Karpas-422 (cell line): ENCODE measurements around the gene CD63. TPM values are rescaled to one million over a fixed set of nuclear protein-coding genes. Genes with fewer than 3 reads are reported as not detected.
A peak's percentile ranks its signal among the peaks of the same experiment; 100 is the strongest.

Source experiments
- DNase-seq: peaks from one replicate; pipeline ENCODE4 v3.0.0-alpha.2; 2015
- H2AFZ ChIP-seq: fragments of 200-600 bp; sonication (generic); 2 replicates; pipeline ENCODE4 v1.6.1; 2014; ENCODE audit warnings: antibody characterized with exemption, low read length, mixed read lengths
- H3K27ac ChIP-seq: fragments of 200-600 bp; sonication (generic); 2 replicates; pipeline ENCODE4 v1.5.1; 2014; ENCODE audit warnings: mild to moderate bottlenecking, low read length, moderate library complexity
- H3K27me3 ChIP-seq: fragments of 200-600 bp; sonication (generic); 2 replicates; pipeline ENCODE4 v1.6.1; 2014; ENCODE audit warnings: low read length, mixed read lengths
- H3K36me3 ChIP-seq: fragments of 200-600 bp; sonication (generic); 2 replicates; pipeline ENCODE4 v1.6.1; 2014; ENCODE audit warnings: low read length, mixed read lengths; ENCODE audit not compliant: insufficient read depth
- H3K4me1 ChIP-seq: fragments of 200-600 bp; sonication (generic); 2 replicates; pipeline ENCODE4 v1.6.1; 2014; ENCODE audit warnings: mild to moderate bottlenecking, low read length, mixed read lengths
- H3K4me2 ChIP-seq: fragments of 200-600 bp; sonication (generic); 2 replicates; pipeline ENCODE4 v1.6.1; 2014; ENCODE audit warnings: low read length, low read depth, mild to moderate bottlenecking; ENCODE audit not compliant: poor library complexity, severe bottlenecking
- H3K4me3 ChIP-seq: fragments of 200-600 bp; sonication (generic); 2 replicates; pipeline ENCODE4 v1.5.1; 2014; ENCODE audit warnings: mild to moderate bottlenecking, antibody characterized with exemption, low read length, mixed read lengths
- H3K79me2 ChIP-seq: fragments of 200-600 bp; sonication (generic); 2 replicates; pipeline ENCODE4 v1.6.1; 2014; ENCODE audit warnings: mild to moderate bottlenecking, low read length, mixed read lengths
- H3K9ac ChIP-seq: fragments of 200-600 bp; sonication (generic); 2 replicates; pipeline ENCODE4 v1.6.0; 2014; ENCODE audit warnings: low read length
- H3K9me2 ChIP-seq: fragments of 200-600 bp; sonication (generic), shearing (Covaris generic); replicated peaks from 2 replicates; pipeline ENCODE4 v1.6.0; 2014; ENCODE audit warnings: mild to moderate bottlenecking, low read length, moderate library complexity; ENCODE audit not compliant: insufficient read depth
- H3K9me3 ChIP-seq: fragments of 300-700, 200-600 bp; sonication (generic); 2 replicates; pipeline ENCODE4 v1.6.1; 2014; ENCODE audit warnings: low read length, mixed read lengths
- H4K20me1 ChIP-seq: fragments of 200-600 bp; sonication (generic); 2 replicates; pipeline ENCODE4 v1.6.1; 2014; ENCODE audit warnings: mild to moderate bottlenecking, antibody characterized with exemption, low read length, low read depth; ENCODE audit not compliant: insufficient read depth
- total RNA-seq: library from RNA; depleted of rRNA; stranded (reverse); fragments of >200 nt; shearing (Covaris generic); gene quantifications from 2 replicates; pipeline ENCODE4 v1.2.3, GENCODE V29; 2014; ENCODE audit warnings: low replicate concordance

CD63 gene
- total RNA-seq, 1 experiment from 2014 or later = 150 TPM

DNA sequence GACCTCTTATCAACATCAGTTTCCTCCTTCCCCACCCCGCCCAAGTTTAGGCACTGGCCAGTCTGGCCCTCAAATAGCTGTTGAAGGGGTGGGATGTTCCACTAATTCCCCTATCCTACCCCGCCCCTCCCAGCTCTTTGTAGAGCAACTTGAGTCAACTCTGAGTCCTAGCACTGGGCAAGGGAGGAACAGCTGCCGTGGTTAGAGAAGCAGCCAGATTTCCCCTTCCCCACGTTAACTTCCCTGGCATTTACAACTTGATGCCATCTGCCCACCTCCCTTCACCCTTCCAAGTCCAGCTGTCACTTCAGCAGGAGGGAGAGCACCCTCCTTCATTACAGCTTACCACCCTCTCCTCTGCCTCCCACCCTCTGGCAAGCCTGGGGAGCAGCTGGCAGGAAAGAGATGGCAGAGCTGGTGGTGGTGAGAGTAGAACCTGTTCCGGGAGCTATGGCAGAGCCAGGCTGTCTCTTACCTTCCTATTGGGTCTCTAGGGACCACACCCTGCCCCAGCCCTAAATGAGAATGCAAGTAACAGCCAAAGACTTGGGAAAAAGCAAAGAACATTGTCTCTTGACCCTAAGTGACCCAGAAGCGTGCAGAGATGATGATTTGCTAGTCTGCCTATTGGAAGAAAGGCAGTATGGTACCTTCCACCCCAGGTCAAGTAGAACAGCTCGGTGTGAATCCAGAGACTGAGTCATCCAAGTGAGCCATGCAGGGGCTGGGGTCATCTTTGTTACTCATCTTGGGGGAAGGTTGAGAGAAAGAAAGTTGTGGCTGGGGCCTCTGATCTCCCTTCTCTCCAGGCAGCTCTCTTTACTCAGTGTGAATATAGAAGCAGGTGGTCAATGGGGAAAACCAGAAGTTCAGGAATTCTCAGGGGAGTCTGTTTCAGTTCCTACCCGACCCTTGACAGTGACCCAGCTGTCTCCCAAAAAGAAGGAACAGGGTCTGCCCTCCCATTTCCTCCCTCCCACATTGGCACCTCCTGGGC lies 11.5 kb downstream of the CD63 start:
- Histone ChIP-seq H3K79me2 (peaks cover 25% of the 10 kb centered on the region), H3K9me2 (no peaks in the 10 kb centered on the region), H3K9me3 (no peaks in the 10 kb centered on the region), H3K9ac (peak overlapping the region; percentile 84), H3K27me3 (no peaks in the 10 kb centered on the region), H3K4me1 (peaks cover 34% of the 10 kb centered on the region), H3K4me3 (peak overlapping the region; percentile 74), H3K4me2 (peak overlapping the region; percentile 95), H4K20me1 (no peaks in the 10 kb centered on the region), H2AFZ (no peak overlapping the region), H3K27ac (peak overlapping the region; percentile 76; the same call in 1 of the 2 replicates), H3K36me3 (no peaks in the 10 kb centered on the region)
- no peak for DNase-seq

DNA sequence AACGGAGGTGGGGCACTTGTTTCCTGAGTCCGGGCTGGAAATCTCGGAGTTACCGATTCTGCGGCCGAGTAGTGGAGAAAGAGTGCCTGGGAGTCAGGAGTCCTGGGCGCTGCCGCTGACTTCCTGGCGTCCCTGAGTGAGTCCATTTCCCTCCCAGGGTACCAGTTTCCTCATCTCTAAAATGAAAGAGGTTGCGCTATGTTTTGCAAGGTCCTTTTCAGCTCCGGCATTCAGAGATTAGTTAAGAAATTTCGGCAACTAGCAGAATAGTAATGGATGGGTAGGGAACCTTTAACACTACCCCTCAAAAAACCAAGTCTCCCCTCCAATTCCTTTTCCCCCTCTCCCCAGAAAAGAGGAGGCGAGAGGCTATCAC lies 12.2 kb downstream of the CD63 start:
- Histone ChIP-seq H3K9ac (peak overlapping the region; percentile 84), H3K4me2 (peak overlapping the region; percentile 95), H3K4me1 (peaks cover 34% of the 10 kb centered on the region), H3K27ac (peak overlapping the region; percentile 76; the same call in 1 of the 2 replicates), H3K4me3 (peak overlapping the region; percentile 74), H3K36me3 (no peaks in the 10 kb centered on the region), H3K79me2 (peaks cover 25% of the 10 kb centered on the region), H3K9me2 (no peaks in the 10 kb centered on the region), H4K20me1 (no peaks in the 10 kb centered on the region), H2AFZ (peak overlapping the region; percentile 81; the same call in 1 of the 2 replicates), H3K9me3 (no peaks in the 10 kb centered on the region), H3K27me3 (no peaks in the 10 kb centered on the region)
- DNase-seq = no peak

DNA sequence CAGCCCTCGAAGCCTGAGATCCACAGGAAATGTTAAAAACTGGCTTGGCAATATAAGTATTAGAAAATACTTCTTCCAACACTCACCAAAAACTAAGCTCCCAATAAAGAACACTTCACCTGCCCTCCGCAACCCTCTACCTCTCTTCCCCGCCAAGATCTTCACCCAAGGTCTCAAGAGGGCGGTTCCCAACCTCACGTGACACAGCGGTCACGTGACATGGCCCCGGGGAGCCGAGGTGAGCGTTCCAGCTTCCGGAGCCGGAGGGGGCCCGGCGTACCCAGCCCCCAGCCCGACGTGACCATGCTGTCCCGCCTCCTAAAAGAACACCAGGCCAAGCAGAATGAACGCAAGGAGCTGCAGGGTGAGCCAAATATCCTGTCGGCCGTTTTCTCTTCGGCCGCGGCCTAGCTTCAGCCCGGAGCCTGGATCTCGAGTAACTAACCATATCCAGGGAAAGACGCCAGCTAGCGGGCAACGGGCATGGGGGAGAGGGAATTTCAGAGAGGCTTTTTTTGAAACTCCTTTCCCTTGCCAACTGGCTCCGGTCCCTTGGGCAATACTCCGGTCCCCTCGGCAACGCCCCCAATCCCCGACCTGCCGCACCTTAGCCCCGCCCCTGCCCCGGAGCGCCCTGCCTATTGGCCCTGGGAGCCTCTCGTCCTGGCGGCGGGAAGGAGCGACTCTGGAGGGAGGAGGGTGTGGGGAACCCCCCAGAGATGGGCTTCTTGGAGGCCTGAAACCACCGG lies 12.8 kb downstream of the CD63 start, which contains the start of gene BLOC1S1:
BLOC1S1 (plus strand) TSS at position 214 of the 749 bp plus-strand sequence; CDS start at position 220, 6 bp downstream.
- no peaks in the 10 kb centered on the region for H3K27me3 ChIP-seq
- peak; percentile 98 for DNase-seq
- H3K9me2 ChIP-seq = no peaks in the 10 kb centered on the region
- peaks cover 34% of the 10 kb centered on the region for H3K4me1 ChIP-seq
- H2AFZ ChIP-seq = peak within 1 kb of the TSS; percentile 81
- H3K27ac ChIP-seq = peak within 1 kb of the TSS; percentile 76
- no peaks in the 10 kb centered on the region for H3K9me3 ChIP-seq
- H3K36me3 ChIP-seq = no peaks in the 10 kb centered on the region
- peak within 1 kb of the TSS; percentile 84 for H3K9ac ChIP-seq
- peak within 1 kb of the TSS; percentile 95 for H3K4me2 ChIP-seq
- H3K4me3 ChIP-seq = peak within 1 kb of the TSS; percentile 74
- peaks cover 25% of the 10 kb centered on the region for H3K79me2 ChIP-seq
- H4K20me1 ChIP-seq = no peaks in the 10 kb centered on the region

DNA sequence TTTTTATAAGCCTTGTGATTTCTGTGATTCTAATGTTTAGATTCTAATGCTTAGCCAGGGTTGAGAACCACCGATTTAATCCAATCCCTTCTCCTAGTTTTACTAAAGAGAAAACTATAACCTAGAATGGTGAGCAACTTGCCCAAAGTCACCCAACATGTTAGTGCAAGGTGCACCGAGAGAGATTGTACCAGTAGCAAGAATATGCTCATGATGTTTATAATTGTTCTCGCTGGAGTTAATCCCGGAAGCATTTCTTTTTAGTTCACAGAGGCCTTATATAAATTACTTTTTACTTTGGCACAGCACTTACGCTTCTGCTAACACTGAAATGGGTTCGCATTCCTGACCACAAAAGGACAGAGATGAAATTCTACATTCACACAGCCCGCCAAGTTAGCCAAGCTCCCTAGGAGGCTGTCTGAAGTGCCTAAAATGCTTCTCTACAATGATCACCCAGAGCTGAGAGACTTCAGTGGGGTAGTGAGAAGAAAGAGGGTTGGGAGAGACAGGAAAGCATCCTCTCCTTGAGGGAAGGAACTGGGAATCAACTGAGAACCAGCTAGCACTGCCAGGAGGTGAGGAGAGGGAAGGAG lies 13.5 kb downstream of the CD63 start:
- Histone ChIP-seq H3K9me2 (no peaks in the 10 kb centered on the region), H3K27me3 (no peaks in the 10 kb centered on the region), H3K9me3 (no peaks in the 10 kb centered on the region), H3K9ac (peak overlapping the region; percentile 84), H3K4me1 (peaks cover 34% of the 10 kb centered on the region), H3K79me2 (peaks cover 25% of the 10 kb centered on the region), H3K36me3 (no peaks in the 10 kb centered on the region), H3K4me3 (peak overlapping the region; percentile 74), H2AFZ (peak overlapping the region; percentile 81), H4K20me1 (no peaks in the 10 kb centered on the region), H3K27ac (no peak overlapping the region), H3K4me2 (peak overlapping the region; percentile 95)
- no peak for DNase-seq

DNA sequence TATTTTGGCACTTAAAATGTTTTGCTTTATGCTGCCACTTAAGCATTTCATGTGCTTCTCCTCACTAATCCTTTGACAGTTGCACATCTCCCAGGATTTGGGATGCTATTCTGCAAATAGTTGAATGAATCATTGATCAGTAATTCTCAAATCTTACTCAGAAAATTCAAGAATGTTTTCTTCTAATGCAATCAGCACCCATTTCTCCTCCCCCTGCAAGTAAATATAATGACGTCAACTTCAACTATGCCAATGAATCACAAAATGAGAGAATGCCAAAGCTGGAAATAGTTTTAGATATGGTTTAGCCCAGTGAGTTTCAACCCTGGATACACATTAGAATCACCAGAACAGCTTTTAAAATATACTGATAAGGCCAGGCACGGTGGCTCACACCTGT lies 15.1 kb downstream of the CD63 start:
- no peaks in the 10 kb centered on the region for H4K20me1 ChIP-seq
- H3K9ac ChIP-seq = no peak overlapping the region
- H3K79me2 ChIP-seq = peaks cover 23% of the 10 kb centered on the region
- no peak overlapping the region for H3K27ac ChIP-seq
- no peaks in the 10 kb centered on the region for H3K9me3 ChIP-seq
- H3K4me2 ChIP-seq = no peak overlapping the region
- H2AFZ ChIP-seq = no peak overlapping the region
- H3K4me1 ChIP-seq = peaks cover 27% of the 10 kb centered on the region
- no peaks in the 10 kb centered on the region for H3K36me3 ChIP-seq
- no peak overlapping the region for H3K4me3 ChIP-seq
- no peaks in the 10 kb centered on the region for H3K9me2 ChIP-seq
- DNase-seq = no peak
- H3K27me3 ChIP-seq = no peaks in the 10 kb centered on the region

DNA sequence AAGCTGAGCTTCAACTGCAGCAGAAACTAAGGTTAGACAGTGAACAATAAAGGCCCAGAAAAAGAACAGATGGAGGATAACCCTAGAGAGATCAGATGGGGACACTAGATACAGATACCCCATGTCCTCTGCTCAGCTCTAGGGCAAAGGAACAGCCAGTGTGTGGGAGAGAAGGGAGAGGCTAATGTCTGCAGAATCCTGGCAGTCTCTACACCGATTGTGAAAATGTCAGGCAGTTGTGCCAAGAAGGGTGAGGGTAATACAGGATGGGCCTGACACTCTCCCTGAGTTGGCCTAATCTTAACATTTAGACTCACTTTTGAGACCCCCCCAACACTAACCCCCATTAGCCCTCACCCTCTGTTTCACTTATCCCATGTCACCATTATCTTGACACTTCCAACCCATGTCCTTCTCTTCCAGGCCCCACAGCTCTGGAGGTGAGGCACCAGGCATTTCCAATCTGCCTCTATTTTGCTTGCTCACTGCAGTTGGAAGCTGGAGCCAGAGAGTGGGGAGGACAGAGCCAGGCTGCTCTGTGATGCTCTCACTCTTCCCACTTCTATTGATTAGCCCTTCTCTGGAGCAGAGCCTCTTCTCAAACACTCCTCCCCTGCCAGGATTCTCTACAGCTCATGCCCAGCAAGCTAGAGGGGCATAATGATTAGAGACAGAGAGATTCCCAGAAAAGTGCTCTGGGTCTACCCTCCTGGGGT lies 16.0 kb downstream of the CD63 start:
- no peak overlapping the region for H3K27ac ChIP-seq
- peaks cover 25% of the 10 kb centered on the region for H3K4me1 ChIP-seq
- no peak overlapping the region for H2AFZ ChIP-seq
- no peak overlapping the region for H3K4me2 ChIP-seq
- DNase-seq = no peak
- no peaks in the 10 kb centered on the region for H3K9me3 ChIP-seq
- no peaks in the 10 kb centered on the region for H3K27me3 ChIP-seq
- H3K79me2 ChIP-seq = peaks cover 14% of the 10 kb centered on the region
- H3K4me3 ChIP-seq = no peak overlapping the region
- no peak overlapping the region for H3K9ac ChIP-seq
- H4K20me1 ChIP-seq = no peaks in the 10 kb centered on the region
- no peaks in the 10 kb centered on the region for H3K36me3 ChIP-seq
- no peaks in the 10 kb centered on the region for H3K9me2 ChIP-seq

DNA sequence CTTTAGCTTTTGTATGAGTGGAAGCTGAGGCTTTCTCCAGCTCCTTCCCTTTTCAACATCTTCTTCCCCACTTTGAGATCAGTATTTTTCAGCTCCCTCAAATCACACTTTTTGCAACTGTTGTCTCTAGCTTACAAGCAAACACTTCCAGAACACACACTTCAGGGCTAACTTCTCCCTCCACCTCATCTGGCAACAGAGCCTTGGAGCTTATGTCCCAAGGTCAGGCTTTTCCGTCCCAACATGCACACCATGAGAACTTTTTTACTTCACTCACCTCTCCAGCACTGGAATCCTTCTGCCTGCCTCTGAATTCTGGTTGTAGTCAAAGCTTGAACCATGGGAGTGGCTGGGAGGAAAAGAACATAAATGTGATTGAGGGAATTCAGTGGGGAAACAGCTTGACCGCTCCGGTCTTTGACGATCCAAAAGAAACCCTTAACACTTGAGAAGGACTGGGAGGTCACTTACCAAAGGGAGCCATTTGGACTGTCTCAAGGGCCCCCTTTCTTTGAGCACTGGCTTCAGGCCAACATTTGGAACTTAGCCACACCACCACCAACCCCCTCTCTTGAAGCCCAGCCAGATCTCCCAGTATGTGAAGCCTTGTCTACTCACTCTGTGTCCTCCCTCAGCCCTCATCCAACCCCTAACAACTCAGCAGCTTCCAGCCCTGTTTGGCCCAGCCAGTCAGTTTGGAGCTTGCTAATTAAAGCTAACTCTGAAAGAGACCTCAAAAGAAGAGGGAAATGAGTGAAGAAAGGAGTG lies 16.8 kb downstream of the CD63 start:
- Histone ChIP-seq H3K9me2 (no peaks in the 10 kb centered on the region), H4K20me1 (no peaks in the 10 kb centered on the region)

More for the DNA sequence above, 16.8 kb downstream of the CD63 start:
- no peak for DNase-seq
- H3K4me2 ChIP-seq = no peak overlapping the region
- no peak overlapping the region for H3K4me3 ChIP-seq
- H3K27me3 ChIP-seq = no peaks in the 10 kb centered on the region
- no peaks in the 10 kb centered on the region for H3K36me3 ChIP-seq
- H3K9me3 ChIP-seq = no peaks in the 10 kb centered on the region
- no peak overlapping the region for H3K27ac ChIP-seq
- no peak overlapping the region for H3K9ac ChIP-seq
- peaks cover 16% of the 10 kb centered on the region for H3K4me1 ChIP-seq
- H3K79me2 ChIP-seq = peaks cover 5% of the 10 kb centered on the region
- H2AFZ ChIP-seq = no peak overlapping the region
